Activated CD4-positive, alpha-beta T cell treated with anti-CD3 and anti-CD28 coated beads, Interleukin-2, Interleukin-4, amounts not matched to agents 100 ng/mL and 50 ng/mL, durations not matched to agents 16 hours and 8 hours (primary cell): Measurements from ENCODE around the gene EIF4E1B.
A peak's percentile ranks its signal among the peaks of the same experiment; 100 is the strongest.
"Not testable (repeated sequence)": the region's sequence is repeated elsewhere in the genome, so short reads cannot be mapped to it uniquely, and the experiment has no call there.

Experiments
- DNase-seq: peaks from one replicate; pipeline ENCODE4 v3.0.0-alpha.2; 2020; ENCODE audit warnings: low spot score

Gene EIF4E1B

GRCh38 chr5:176629853-176630680 is at the start of gene EIF4E1B, which contains the start of gene SNCB:
Gene EIF4E1B, plus strand, starts transcription at chr5:176630675. Its CDS starts 12,113 bp downstream, at chr5:176642788.
Gene SNCB, minus strand, starts transcription at chr5:176630534. Its CDS starts 880 bp downstream, at chr5:176629654.
- DNase-seq, result peak; percentile 39

- no peak for DNase-seq
These were observed 49.1 kb upstream of the EIF4E1B start for GRCh38 chr5:176581361-176581760.

DNA sequence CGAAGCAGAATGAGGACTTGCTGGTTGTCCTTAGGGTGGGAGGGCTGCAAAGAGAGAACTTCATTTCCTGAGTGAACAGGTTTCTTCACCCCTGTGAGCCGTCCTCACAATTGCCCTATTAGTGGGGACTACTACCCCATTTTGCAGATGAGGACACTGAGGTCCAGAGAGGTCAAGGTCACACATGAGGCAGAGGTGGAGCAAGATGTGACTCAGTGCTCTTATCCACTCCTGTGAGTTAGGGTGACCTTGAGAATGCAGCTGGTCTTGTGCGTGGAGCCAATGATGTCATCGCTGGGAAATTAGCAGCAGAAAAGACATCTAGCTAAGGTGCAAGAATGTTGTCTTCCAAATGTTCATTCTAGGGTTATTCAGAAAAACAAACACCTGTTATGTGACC is 47.4 kb upstream of the EIF4E1B start:
- no peak for DNase-seq

- DNase-seq, result no peak
These were observed 43.1 kb upstream of the EIF4E1B start for GRCh38 chr5:176587398-176587797.

DNA sequence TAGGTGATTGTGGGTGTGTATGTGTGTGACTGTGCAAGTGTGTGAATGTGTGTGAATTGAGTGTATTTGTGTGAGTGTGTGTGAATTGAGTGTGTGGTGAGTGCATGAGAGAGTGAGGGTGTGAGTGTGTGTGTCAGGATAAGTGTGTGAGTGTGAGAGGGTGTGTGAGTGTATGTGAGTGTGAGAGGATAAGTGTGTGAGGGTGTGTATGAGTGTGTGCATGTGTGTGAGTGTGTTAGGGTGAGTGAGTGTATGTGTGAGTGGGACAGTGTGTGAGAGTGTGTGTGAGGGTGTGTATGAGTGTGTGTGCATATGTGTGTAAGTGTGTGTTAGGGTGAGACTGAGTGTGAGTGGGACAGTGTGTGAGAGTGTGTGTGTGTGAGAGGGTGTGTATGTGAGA is 42.2 kb upstream of the EIF4E1B start:
- no peak for DNase-seq

DNA sequence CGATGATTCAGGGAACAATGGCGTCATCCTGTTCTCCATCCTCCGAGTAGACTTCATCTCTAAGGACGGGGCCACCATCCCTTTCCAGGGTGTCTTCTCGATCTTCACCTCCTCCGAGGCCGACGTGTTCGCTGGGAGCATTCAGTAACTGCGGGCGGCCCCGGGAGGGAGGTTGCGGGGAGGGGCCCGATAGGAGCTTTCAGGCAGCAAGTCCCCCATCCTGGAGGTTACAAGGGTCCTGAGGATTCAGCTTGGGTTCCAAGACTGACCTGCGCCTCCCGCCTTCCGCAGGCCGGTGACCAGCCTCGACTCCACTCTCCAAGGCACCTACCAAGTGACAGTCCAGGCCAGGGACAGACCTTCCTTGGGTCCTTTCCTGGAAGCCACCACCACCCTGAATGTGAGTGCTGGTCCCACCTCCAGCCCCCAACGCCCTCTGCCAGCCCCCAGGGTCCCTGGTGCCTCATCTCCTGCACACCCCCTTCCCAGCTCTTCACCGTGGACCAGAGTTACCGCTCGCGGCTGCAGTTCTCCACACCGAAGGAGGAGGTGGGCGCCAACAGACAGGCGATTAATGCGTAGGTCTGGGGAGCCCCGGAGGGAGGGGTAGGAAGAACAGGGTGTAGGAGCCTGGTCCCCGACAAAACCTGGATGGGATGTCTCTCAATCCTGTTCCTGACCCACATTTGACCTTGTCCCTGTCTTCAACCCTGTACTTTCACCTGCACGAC is 41.3 kb upstream of the EIF4E1B start:
- DNase-seq, result no peak

DNA sequence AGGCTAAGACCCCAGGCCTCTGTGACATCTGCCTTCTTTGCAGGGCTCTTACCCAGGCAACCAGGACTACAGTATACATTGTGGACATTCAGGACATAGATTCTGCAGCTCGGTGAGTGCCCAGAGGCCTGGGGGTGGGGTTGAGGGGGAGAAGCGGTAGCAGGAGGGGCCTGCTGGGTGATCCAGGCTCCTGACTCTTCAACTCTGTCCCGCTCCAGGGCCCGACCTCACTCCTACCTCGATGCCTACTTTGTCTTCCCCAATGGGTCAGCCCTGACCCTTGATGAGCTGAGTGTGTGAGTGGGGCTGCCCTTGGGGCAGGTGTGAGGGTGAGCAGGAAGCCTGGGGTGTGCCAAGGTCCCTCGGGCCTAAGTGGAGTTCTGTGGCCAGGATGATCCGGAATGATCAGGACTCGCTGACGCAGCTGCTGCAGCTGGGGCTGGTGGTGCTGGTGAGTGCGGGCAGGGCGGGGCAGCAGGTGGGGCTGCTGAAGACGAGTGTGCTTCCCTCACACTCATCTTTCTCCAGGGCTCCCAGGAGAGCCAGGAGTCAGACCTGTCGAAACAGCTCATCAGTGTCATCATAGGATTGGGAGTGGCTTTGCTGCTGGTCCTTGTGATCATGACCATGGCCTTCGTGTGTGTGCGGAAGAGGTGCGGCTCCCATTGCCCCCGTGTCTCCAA is 40.3 kb upstream of the EIF4E1B start:
- DNase-seq, result no peak

GRCh38 chr5:176591667-176592066 is 38.8 kb upstream of the EIF4E1B start:
- not testable (repeated sequence) for DNase-seq

DNA sequence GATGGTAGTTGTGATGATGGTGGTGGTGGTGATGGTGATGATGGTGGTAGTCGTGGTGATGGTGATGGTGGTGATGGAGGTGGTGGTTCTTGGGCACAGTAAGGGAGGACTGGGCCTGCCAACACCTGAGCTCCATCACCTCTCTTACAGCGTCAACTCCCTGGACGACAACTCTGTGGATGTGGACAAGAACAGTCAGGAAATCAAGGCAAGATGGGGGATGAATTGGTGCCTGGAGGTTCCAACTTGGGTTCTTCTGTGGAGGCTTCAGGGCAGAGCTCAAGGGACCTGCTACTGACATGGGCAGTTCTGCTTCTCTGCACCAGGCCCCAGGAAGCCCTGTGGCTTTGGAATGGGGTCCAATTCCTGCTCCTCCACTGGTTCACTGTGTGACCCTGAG is 37.9 kb upstream of the EIF4E1B start:
- DNase-seq, result no peak

- DNase-seq, result no peak
These were observed 37.1 kb upstream of the EIF4E1B start for GRCh38 chr5:176593273-176593869.

- DNase-seq, result no peak
These were observed 35.9 kb upstream of the EIF4E1B start for GRCh38 chr5:176594554-176594953.

GRCh38 chr5:176595386-176595943 is 35.0 kb upstream of the EIF4E1B start:
- DNase-seq, result no peak

GRCh38 chr5:176596069-176596644 is 34.3 kb upstream of the EIF4E1B start:
- DNase-seq, result no peak

- peak; percentile 57 for DNase-seq
These were observed 33.6 kb upstream of the EIF4E1B start for GRCh38 chr5:176596689-176597416.

DNA sequence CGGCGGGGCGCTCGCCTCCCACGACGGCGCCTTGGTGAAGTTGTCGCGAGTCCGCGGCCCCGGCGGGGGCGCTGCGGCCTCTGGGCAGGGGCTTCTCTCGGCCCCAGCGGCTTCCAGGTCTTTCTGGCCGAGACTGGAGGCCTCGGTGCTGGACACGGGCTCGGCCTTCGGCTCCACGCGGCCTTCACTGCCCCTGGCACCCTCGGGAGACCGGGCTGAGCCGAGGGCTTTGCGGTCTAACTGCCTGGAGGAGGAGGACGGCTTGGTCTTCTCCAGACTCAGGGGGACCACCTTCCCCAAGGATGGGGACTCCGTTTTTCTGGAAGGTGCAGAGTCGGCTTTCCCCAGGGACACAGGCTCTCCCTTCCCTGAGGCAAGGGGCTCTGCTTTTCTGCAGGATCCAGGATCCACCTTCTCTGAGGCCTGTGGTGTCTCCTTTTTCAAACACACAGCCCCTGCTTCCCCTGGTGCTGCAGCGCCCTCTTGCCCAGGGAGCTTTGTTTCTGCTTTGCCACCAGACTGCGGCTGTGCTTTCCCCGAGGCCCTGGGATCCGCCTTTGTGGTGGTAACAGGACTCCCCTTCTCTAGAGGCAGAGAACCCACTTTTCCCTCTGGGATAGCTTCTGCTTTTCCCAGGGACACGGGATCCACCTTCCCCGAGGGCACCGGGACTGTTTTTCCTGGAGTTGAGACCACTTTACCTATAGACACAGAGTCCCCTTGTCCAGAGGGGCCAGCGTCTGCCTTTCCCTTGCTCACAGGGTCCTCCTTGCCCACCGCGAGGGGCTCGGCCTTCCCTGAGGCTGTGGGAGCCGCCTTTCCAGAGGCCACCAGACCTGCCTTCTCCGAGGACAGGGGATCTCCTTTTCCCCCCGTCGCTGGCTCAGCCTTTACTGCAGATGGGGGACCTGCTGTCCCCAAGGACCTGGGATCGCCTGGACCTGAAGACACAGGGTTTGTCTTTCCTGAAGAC is 32.8 kb upstream of the EIF4E1B start:
- no peak for DNase-seq

DNA sequence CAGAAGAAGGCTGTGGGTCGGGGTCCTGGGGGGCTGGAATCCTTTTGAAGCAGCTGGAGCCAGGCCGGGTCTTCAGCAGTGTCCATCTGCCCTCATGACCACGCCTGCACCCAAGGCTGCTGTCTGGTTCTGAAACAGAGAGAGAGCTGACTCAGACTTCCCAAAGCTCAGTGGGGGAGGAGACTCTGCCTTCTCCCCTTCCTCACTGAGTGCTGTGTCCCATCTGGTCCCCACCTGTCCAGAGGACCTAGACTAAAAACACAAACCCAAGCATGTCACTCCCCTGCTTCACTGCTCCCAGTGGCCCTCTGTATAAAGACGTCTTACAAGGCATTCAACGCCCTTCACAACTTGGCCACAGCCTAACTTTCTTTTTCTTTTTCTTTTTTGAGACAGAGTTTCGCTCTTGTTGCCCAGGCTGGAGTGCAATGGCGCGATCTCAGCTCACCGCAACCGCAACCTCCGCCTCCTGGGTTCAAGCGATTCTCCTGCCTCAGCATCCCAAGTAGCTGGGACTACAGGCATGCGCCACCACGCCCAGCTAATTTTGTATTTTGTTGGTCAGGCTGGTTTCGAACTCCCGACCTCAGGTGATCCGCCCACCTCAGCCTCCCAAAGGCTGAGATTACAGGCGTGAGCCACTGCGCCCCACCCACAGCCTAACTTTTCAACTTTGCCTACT is 30.6 kb upstream of the EIF4E1B start:
- not testable (repeated sequence) for DNase-seq

DNA sequence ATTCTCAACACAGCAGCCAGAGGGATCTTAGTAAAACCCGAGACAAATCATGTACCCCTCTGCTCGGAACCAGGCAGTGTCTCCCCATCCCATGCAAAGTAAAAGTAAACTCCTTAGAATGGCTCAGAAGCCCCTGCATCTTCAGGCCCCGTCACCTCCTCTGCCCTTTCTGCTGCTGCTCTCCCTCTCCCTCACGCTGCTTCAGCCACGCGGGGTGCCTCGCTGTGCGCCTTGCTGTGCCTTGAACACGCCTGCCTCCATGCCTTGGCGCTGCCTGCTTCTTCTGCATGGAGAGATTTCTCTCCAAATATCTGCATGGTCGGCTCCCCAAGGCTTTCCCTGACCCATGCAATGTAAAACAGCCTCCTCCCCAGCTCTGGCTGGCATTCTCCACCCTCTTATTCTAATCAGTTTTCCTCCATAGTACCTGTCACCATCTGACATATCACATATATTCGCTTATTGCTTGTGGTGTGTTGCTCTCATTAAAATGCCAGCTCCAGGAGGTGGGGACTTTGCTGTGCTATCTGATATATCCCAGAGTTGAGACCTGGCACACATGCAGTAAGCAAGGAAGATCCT is 28.5 kb upstream of the EIF4E1B start:
- DNase-seq, result no peak

- DNase-seq, result no peak
These were observed 27.4 kb upstream of the EIF4E1B start for GRCh38 chr5:176603091-176603490.

GRCh38 chr5:176606032-176606431 is 24.4 kb upstream of the EIF4E1B start:
- DNase-seq, result no peak
